ENCODE measurements around the gene NAPA. TPM values are rescaled to one million over a fixed set of nuclear protein-coding genes. Genes with fewer than 3 reads are reported as not detected.

Gene NAPA
- total and polyA plus RNA-seq, 2 experiments from 2014 or later: 62.5 to 173 TPM

DNA sequence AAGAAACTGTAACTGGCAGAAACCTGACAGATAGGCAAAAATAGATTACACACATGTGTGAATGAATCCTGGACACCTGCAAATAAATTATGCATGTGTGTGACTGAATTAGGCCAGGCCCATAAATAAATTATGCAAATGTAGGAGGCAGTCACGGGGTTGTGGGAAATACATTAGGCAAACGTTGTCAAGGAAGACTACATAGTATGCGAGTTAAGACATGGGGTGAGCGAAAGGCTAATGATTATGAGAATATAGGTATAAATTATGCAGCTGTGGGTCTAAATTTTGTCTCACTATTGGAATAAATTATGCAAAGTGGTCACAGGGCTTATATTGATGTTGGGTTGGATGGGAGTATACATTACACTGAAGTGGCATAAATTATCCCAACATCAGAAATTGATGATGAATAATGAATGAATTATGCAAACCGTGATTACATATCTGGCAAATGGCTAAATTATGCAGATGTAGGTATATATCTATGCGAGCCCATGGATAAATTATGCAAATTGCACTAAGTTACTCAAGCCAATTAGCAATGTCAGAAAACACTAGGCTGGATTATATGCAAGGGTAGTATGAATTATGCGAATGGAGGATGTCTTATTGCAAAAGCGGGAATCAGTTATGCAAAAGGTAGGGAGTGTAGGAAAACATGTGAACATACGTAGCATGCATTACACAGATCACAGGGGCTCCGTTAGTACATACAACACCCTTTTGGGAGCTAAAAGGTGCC lies 50.0 kb downstream of the NAPA start:
- Histone ChIP-seq H3K4me1 (ENCODE audit: low read depth) (no peaks in the 10 kb centered on the region), H3K9me3 (ENCODE audit: low read depth) (no peaks in the 10 kb centered on the region), H3K27me3 (peaks cover under 1% of the 10 kb centered on the region), H3K36me3 (no peaks in the 10 kb centered on the region), H3K27ac (no peak overlapping the region), H3K4me3 (no peak overlapping the region)
- no peak for DNase-seq (ENCODE audit: low read depth in 1 of 2, low spot score in 1 of 2)
- TF ChIP-seq, protein P1, sequence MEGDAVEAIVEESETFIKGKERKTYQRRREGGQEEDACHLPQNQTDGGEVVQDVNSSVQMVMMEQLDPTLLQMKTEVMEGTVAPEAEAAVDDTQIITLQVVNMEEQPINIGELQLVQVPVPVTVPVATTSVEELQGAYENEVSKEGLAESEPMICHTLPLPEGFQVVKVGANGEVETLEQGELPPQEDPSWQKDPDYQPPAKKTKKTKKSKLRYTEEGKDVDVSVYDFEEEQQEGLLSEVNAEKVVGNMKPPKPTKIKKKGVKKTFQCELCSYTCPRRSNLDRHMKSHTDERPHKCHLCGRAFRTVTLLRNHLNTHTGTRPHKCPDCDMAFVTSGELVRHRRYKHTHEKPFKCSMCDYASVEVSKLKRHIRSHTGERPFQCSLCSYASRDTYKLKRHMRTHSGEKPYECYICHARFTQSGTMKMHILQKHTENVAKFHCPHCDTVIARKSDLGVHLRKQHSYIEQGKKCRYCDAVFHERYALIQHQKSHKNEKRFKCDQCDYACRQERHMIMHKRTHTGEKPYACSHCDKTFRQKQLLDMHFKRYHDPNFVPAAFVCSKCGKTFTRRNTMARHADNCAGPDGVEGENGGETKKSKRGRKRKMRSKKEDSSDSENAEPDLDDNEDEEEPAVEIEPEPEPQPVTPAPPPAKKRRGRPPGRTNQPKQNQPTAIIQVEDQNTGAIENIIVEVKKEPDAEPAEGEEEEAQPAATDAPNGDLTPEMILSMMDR (IDR thresholded peaks at IDR 0.05; ENCODE audit: low read depth, low read length): no peak

DNA sequence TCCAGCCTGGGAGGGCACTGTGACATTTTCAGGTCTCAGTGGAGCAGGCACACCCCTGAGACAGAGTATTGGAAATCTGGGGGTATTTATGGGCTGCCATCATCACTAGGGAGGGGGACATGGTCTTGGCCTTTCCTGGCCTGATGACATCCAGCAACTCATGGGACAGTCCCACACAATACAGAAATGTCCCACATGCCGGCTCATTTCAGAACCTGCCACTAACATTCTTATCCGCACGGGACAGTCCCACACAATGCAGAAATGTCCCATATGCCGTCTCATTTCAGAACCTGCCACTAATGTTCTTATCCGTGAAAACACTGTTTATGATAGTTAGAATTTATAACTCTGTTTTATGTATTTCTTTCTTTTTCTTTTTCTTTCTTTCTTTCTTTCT lies 53.0 kb downstream of the NAPA start:
- Histone ChIP-seq H3K27me3 (peaks cover 28% of the 10 kb centered on the region), H3K27ac (no peak overlapping the region), H3K9me3 (ENCODE audit: low read depth) (no peaks in the 10 kb centered on the region), H3K4me1 (ENCODE audit: low read depth) (no peaks in the 10 kb centered on the region), H3K36me3 (no peaks in the 10 kb centered on the region), H3K4me3 (no peak overlapping the region)
- TF ChIP-seq, protein P1 (IDR thresholded peaks at IDR 0.05; ENCODE audit: low read depth, low read length): no peak
- no peak for DNase-seq (ENCODE audit: low read depth in 1 of 2, low spot score in 1 of 2)

DNA sequence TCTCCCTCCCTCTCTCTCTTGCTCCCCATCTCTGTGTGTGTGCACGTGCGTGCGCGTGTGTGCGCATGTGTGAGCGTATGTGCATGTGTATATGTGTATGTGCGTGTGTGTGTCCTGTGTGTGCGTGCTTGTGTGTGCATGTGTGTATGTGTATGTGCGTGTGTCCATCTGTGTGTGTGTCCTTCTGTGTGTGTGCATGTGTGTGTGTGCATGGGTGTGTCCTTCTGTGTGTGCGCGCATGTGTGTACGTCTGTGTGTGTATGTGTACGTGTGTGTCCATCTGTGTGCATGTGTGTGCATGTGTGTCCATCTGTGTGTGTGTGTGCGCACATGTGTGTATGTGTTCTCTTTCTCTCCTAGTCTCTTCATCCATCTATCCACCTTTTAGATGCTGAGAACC lies 55.4 kb downstream of the NAPA start:
- H3K4me3 ChIP-seq: no peak overlapping the region
- peaks cover 28% of the 10 kb centered on the region for H3K27me3 ChIP-seq

DNA sequence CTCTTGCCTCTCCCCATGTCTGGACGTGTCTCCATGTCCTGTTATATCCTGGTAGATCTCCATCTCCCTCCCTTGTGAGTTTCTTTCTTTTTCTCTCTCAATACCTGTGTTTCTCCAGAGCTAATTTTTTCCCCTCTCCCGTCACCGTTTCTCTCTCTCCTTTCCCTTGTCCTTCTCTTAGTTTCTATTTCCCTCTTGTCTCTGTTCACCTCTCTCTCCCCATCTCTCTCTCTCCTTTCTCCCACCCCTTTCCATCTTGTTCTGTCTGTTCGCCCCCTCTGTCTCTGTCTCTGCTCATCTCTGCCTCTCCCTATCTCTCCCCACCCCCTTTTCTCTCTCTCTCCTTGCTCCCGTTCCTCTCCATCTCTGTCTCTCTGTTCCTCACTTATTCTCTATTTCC lies 56.2 kb downstream of the NAPA start:
- Histone ChIP-seq H3K27ac (no peak overlapping the region), H3K27me3 (peaks cover 28% of the 10 kb centered on the region), H3K4me3 (no peak overlapping the region), H3K9me3 (ENCODE audit: low read depth) (no peaks in the 10 kb centered on the region), H3K4me1 (ENCODE audit: low read depth) (no peaks in the 10 kb centered on the region), H3K36me3 (no peaks in the 10 kb centered on the region)
- TF ChIP-seq, protein P1 (IDR thresholded peaks at IDR 0.05; ENCODE audit: low read depth, low read length): no peak
- DNase-seq (ENCODE audit: low read depth in 1 of 2, low spot score in 1 of 2): no peak

More for the DNA sequence above, 55.4 kb downstream of the NAPA start:
- TF ChIP-seq, protein P1 (IDR thresholded peaks at IDR 0.05; ENCODE audit: low read depth, low read length): no peak
- DNase-seq (ENCODE audit: low read depth in 1 of 2, low spot score in 1 of 2): no peak
- no peak overlapping the region for H3K27ac ChIP-seq
- H3K36me3 ChIP-seq: no peaks in the 10 kb centered on the region
- no peaks in the 10 kb centered on the region for H3K4me1 ChIP-seq (ENCODE audit: low read depth)
- H3K9me3 ChIP-seq (ENCODE audit: low read depth): no peaks in the 10 kb centered on the region

DNA sequence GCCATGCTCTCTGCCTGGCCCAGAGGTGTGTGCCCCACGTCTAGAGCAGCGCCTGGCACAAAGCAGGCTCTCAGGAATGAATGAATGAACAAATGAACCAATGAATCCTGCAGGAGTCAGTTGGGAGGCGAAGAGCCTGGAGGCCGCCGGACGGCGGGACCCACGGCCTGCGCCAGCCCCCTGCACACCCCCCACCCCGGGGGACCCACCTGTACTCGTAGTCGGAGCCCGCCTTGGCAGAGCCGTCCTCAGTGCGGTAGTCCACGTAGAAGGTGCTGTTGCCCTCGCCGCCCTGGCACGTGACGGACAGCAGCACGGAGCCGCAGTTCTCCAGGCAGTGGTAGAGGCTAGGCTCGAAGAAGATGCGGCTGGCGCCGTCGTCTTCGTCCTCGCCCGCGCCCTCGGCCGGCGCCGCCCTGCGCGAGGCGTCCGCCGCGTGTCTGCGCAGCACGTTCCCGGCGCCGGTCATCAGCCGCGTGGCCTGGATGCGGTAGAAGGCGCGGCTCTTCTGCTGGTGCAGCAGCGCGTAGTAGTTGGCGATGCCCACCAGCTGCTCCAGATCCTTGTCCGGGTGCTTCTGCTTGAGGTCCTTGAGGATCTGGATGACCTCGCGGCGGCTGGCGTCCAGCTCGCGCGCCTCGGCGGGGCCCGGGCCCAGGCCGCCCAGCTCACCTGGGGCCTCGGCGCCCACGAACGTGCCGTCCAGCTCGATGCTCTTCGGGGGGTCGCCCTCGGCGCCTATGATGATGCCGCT lies 58.0 kb downstream of the NAPA start:
- H3K9me3 ChIP-seq (ENCODE audit: low read depth): no peaks in the 10 kb centered on the region
- DNase-seq (ENCODE audit: low read depth in 1 of 2, low spot score in 1 of 2): no peak
- no peaks in the 10 kb centered on the region for H3K4me1 ChIP-seq (ENCODE audit: low read depth)
- H3K27me3 ChIP-seq: peaks cover 28% of the 10 kb centered on the region
- no peak overlapping the region for H3K4me3 ChIP-seq
- H3K36me3 ChIP-seq: no peaks in the 10 kb centered on the region
- TF ChIP-seq, protein P1 (IDR thresholded peaks at IDR 0.05; ENCODE audit: low read depth, low read length): no peak
- no peak overlapping the region for H3K27ac ChIP-seq

Measured in cardiac muscle cell (in vitro differentiated cells and primary cell).